GM12892 (cell line): ENCODE results near the gene CHTF8.

Experiments
- POLR2A ChIP-seq: IDR thresholded peaks from 2 replicates; pipeline ENCODE4 v1.6.1; 2011; ENCODE audit warnings: low read depth, low read length, control low read depth
- POLR2AphosphoS5 ChIP-seq: IDR thresholded peaks from 2 replicates; pipeline ENCODE4 v1.6.1; 2011; ENCODE audit warnings: low read depth, low read length, control low read depth

- TF ChIP-seq POLR2AphosphoS5, result no peak
- TF ChIP-seq POLR2A, result no peak
Observed at GRCh38 chr16:69141014-69141413, 8.6 kb upstream of the CHTF8 start.
